GM19099 (cell line): ENCODE data around the gene BCAR3.

Experiments
- POLR2A ChIP-seq: IDR thresholded peaks from 3 replicates; pipeline ENCODE4 v1.6.1; 2011; ENCODE audit warnings: low read depth; ENCODE audit not compliant: insufficient read length; ENCODE audit errors: extremely low read depth

BCAR3 gene

GRCh38 chr1:93519199-93519829 lies 162.3 kb downstream of the BCAR3 start:
- TF ChIP-seq POLR2A: no peak

- no peak for TF ChIP-seq POLR2A
These were observed 163.1 kb downstream of the BCAR3 start for GRCh38 chr1:93518516-93518915.

- no peak for TF ChIP-seq POLR2A
These were observed 165.5 kb downstream of the BCAR3 start for GRCh38 chr1:93516164-93516563.
